Activated naive CD4-positive, alpha-beta T cell treated with anti-CD3 and anti-CD28 coated beads, Interleukin-2, amount 50 U/mL, for 16 hours (primary cell): Measurements from ENCODE around the gene TBC1D22A.
"Not testable (repeated sequence)": the region's sequence is repeated elsewhere in the genome, so short reads cannot be mapped to it uniquely, and the experiment has no call there.

ENCODE experiments used
- DNase-seq: peaks from one replicate; pipeline ENCODE4 v3.0.0-alpha.2; 2020

The TBC1D22A gene

GRCh38 chr22:47131632-47132427 lies 369.4 kb downstream of the TBC1D22A start:
- DNase-seq = no peak

- no peak for DNase-seq
Observed at GRCh38 chr22:47132428-47132825, 370.0 kb downstream of the TBC1D22A start.

GRCh38 chr22:47133061-47133969 lies 370.9 kb downstream of the TBC1D22A start:
- no peak for DNase-seq

GRCh38 chr22:47134222-47134621 lies 371.8 kb downstream of the TBC1D22A start:
- DNase-seq = no peak

GRCh38 chr22:47135338-47135737 lies 372.9 kb downstream of the TBC1D22A start:
- no peak for DNase-seq

GRCh38 chr22:47136050-47136449 lies 373.6 kb downstream of the TBC1D22A start:
- no peak for DNase-seq

- no peak for DNase-seq
Observed at GRCh38 chr22:47136671-47137070, 374.2 kb downstream of the TBC1D22A start.

- DNase-seq = no peak
Observed at GRCh38 chr22:47139013-47139789, 376.8 kb downstream of the TBC1D22A start.

- no peak for DNase-seq
Observed at GRCh38 chr22:47139790-47140119, 377.3 kb downstream of the TBC1D22A start.

GRCh38 chr22:47140975-47141374 lies 378.5 kb downstream of the TBC1D22A start:
- DNase-seq = not testable (repeated sequence)

GRCh38 chr22:47142427-47143046 lies 380.1 kb downstream of the TBC1D22A start:
- DNase-seq = no peak

- no peak for DNase-seq
Observed at GRCh38 chr22:47143249-47143938, 380.9 kb downstream of the TBC1D22A start.

- no peak for DNase-seq
Observed at GRCh38 chr22:47144076-47144765, 381.8 kb downstream of the TBC1D22A start.

- DNase-seq = no peak
Observed at GRCh38 chr22:47144791-47145425, 382.5 kb downstream of the TBC1D22A start.

GRCh38 chr22:47145883-47146282 lies 383.4 kb downstream of the TBC1D22A start:
- no peak for DNase-seq

- no peak for DNase-seq
Observed at GRCh38 chr22:47146391-47146790, 383.9 kb downstream of the TBC1D22A start.

GRCh38 chr22:47146941-47147340 lies 384.5 kb downstream of the TBC1D22A start:
- DNase-seq = no peak

GRCh38 chr22:47147572-47147971 lies 385.1 kb downstream of the TBC1D22A start:
- no peak for DNase-seq

- no peak for DNase-seq
Observed at GRCh38 chr22:47148510-47148909, 386.1 kb downstream of the TBC1D22A start.

GRCh38 chr22:47148956-47149728 lies 386.7 kb downstream of the TBC1D22A start:
- no peak for DNase-seq
